Fibroblast of mammary gland (primary cell): ENCODE results near the gene NFIX.
A peak's percentile ranks its signal among the peaks of the same experiment; 100 is the strongest.

ENCODE experiments used
- DNase-seq: peaks from one replicate; pipeline ENCODE4 v3.0.0-alpha.2; 2010; ENCODE audit warnings: low read depth
- H3K4me3 ChIP-seq: 2 replicates; pipeline ENCODE4 v1.5.1; 2011; ENCODE audit warnings: low read depth, mild to moderate bottlenecking, low read length, moderate library complexity; ENCODE audit not compliant: control insufficient read depth
- TF ChIP-seq, protein P1 (sequence below): conservative IDR thresholded peaks from 2 replicates; pipeline ENCODE4 v1.5.1; 2011; ENCODE audit warnings: low read depth, low read length, inconsistent platforms; ENCODE audit not compliant: control insufficient read depth, insufficient read depth

The NFIX gene

GRCh38 chr19:13034636-13035035 is 39.4 kb downstream of the NFIX start:
- no peak for DNase-seq
- TF ChIP-seq, protein P1, sequence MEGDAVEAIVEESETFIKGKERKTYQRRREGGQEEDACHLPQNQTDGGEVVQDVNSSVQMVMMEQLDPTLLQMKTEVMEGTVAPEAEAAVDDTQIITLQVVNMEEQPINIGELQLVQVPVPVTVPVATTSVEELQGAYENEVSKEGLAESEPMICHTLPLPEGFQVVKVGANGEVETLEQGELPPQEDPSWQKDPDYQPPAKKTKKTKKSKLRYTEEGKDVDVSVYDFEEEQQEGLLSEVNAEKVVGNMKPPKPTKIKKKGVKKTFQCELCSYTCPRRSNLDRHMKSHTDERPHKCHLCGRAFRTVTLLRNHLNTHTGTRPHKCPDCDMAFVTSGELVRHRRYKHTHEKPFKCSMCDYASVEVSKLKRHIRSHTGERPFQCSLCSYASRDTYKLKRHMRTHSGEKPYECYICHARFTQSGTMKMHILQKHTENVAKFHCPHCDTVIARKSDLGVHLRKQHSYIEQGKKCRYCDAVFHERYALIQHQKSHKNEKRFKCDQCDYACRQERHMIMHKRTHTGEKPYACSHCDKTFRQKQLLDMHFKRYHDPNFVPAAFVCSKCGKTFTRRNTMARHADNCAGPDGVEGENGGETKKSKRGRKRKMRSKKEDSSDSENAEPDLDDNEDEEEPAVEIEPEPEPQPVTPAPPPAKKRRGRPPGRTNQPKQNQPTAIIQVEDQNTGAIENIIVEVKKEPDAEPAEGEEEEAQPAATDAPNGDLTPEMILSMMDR, result no peak
- no peak overlapping the region for H3K4me3 ChIP-seq

- no peak overlapping the region for H3K4me3 ChIP-seq
- TF ChIP-seq, protein P1, result no peak
- DNase-seq, result no peak
Observed at GRCh38 chr19:13035820-13036365, 40.6 kb downstream of the NFIX start.

- TF ChIP-seq, protein P1, result peak; percentile 8
- H3K4me3 ChIP-seq, result no peak overlapping the region
- peak; percentile 76 for DNase-seq
Observed at GRCh38 chr19:13036366-13036976, 41.2 kb downstream of the NFIX start.

DNA sequence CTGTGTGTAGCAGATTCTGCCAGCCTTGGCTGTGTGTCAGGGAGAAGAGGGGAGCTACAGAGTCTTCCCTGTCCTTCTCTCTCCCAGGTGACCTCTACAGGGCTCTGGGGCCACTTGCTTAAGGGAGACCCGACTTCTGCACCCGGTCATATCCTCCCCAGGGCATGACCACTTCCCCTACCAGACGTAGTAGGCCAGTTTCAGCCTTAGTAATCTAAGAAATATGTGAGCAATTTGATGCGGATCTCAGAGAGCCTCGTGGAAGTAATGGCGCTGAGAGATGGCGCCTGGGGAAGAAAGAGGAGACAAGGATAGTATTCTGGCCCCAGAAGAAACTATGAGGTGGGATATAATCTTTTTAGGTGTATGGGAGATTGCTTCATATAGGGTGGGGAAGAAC is 41.9 kb downstream of the NFIX start:
- H3K4me3 ChIP-seq, result no peak overlapping the region
- TF ChIP-seq, protein P1, result no peak
- DNase-seq, result peak; percentile 83

GRCh38 chr19:13037731-13038130 is 42.5 kb downstream of the NFIX start:
- no peak for DNase-seq
- TF ChIP-seq, protein P1, result no peak
- H3K4me3 ChIP-seq, result no peak overlapping the region

GRCh38 chr19:13038306-13039210 is 43.3 kb downstream of the NFIX start:
- TF ChIP-seq, protein P1, result no peak
- DNase-seq, result no peak
- H3K4me3 ChIP-seq, result no peak overlapping the region
